ENCODE results near the gene SELENOO. TPM values are rescaled to one million over a fixed set of nuclear protein-coding genes. Genes with fewer than 3 reads are reported as not detected.
"Not testable (repeated sequence)": the region's sequence is repeated elsewhere in the genome, so short reads cannot be mapped to it uniquely, and the experiment has no call there.

Gene SELENOO, protein sequence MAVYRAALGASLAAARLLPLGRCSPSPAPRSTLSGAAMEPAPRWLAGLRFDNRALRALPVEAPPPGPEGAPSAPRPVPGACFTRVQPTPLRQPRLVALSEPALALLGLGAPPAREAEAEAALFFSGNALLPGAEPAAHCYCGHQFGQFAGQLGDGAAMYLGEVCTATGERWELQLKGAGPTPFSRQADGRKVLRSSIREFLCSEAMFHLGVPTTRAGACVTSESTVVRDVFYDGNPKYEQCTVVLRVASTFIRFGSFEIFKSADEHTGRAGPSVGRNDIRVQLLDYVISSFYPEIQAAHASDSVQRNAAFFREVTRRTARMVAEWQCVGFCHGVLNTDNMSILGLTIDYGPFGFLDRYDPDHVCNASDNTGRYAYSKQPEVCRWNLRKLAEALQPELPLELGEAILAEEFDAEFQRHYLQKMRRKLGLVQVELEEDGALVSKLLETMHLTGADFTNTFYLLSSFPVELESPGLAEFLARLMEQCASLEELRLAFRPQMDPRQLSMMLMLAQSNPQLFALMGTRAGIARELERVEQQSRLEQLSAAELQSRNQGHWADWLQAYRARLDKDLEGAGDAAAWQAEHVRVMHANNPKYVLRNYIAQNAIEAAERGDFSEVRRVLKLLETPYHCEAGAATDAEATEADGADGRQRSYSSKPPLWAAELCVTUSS
- 17.8 TPM for polyA plus RNA-seq (ENCODE audit: insufficient read length)

DNA sequence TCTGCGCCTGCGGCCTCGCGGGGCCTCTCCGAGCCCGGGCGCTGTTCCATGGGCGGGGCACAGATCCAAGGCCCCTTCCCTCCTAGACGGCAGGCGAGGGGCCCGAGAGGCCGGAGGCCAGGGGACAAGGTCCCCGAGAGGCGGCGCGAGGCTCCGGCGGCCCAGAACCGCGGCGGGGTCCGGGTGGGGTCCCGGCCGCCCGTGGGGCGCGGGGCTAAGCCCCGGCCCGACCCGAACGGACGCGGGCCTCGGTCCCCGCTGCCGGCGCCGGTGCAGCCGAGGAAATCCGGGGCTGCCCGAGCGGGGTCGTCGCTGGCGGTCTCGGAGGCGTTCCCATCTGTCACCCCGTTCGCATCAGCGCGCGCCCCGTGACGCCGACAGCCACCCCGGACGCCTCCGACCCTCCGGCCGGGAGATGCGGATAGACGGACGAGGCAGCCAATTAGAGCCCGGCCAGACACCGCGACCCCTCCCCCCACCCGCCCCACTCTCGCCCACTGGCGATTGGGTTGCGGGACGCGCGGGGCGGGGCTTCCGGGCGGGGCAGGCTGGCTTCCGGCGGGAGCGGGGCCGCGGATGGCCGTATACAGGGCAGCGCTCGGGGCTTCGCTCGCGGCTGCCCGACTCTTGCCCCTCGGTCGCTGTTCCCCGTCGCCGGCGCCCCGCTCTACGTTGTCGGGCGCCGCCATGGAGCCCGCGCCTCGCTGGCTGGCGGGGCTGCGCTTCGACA, at the start of gene SELENOO:
Gene SELENOO, plus strand, starts transcription at position 551 of the 730 bp plus-strand sequence. Its CDS starts 26 bp downstream, at position 577.
- peak; percentile 90 for DNase-seq

DNA sequence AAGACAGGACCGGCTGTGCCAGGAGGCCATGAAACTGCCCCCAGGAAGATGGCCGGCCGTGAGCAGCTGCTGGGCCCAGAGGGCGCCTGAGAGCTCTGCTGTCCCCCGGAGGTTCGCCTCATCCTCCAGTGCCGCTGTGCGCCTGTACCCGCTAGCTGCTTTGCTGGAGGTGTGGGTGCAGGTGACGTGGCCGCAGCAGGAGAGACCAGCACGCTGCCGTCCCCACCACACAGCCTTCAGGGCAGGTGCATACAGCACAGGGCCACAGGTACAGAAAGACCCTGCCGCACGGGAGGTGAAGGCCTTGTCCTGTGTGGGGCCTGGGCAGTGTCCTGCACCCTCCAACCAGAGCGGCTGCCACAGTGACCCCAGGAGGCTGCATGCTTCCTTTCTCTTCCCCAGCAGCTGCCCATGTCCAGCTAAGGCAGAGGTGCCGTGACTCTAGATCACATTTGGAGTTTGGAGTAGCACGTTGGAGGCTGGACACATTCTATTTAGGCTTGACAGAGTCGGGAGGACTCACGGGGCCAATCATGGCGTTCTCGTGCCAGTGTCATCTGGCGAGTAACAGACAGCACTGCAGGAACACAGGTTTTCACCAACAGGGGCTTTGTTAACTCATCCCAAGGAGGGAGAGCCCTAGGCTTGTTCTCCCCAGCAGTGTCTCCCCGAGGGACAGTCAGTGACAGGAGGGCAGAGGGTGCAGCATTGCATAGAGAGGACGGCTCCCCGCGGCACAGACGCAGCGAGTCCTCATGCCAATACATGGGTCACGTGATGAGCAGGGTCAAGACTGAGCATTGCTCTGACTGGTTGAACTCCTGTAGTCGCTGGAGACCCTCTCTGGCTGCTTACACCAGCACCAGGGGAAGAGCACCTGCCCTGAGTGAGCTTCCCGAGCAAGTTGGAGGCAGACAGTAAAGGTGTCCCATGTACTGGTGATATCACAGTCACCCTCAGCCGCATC, 49.0 kb upstream of the SELENOO start:
- DNase-seq, result no peak

DNA sequence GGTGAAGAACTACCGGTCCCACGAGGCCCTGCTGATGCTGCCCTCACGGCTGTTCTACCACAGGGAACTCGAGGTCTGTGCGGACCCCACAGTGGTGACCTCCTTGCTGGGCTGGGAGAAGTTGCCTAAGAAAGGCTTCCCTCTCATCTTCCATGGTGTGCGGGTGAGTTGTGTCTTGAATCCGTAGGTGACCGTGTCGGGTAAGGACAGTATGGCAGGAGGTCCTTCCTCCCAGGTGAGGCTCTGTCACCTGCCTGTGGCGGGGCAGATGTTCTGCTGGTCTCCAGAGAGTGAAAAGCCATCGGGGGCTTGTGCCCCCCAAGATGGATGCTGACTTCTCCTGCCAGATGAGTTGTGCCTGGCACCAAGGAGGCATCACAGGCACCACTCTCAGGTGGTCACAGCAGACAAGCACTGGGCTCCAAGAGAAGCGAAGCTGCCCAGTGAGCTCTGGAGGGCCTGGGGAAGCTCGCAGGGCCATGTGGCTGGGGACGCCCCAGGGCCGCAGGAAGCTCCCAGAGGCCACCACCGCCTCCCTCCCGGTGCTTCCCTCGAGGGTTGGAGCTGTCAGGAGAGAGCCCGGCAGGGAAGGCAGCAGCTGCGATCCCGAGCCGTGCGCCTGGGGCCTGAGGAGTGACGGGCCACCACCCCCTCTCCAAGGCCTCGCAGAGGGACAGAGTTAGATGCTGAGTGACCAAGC, 47.6 kb upstream of the SELENOO start:
- no peak for DNase-seq

DNA sequence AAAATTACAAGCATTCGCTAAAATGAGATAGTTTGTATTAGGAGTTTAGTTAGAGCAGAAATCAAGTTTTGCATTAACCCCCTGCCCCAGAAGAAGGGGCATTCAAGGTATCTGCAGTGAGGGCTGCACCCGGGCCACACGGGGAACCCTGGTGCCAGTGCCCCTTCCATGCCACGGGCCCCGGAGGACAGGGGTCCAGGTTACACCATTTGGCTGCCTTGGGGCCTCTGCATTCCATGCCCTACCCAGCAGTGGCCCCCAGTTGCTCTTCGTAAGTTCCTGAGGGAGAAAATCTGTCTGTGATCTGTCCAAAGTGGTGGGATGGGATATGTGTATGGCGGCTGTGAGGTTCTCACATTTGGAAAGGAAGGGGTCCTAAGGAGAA, 47.1 kb upstream of the SELENOO start:
- DNase-seq, result no peak

DNA sequence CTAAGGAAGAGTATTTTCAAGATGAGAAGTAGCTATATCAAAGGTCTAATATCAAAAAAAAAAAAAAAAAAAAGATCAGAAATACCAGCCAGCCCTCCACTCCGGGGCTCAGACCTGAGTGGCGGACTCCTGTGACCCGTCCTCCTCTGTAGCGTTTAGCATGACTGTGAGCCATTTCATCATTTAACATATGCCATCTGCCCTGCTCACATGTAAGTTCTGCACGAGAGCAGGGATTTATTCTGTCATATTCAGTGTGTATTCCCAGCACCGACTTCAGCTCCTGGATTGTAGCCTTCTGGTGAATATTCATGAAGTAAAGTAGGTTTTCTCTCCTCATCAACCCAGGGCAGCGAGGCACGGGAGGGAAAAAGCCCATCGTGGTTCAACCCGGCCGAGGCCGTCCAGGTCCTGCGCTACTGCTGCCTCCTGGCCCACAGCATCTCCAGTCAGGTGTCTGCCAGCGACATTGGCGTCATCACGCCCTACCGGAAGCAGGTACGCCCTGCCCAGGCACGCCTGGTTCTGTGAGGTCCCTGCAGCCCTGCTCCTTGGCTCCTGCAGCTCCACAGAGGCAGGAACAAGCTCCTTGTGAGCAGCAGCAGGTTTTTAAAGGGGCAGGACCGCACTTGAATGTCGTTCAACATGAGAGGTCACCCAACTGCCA, 43.0 kb upstream of the SELENOO start:
- DNase-seq, result no peak

DNA sequence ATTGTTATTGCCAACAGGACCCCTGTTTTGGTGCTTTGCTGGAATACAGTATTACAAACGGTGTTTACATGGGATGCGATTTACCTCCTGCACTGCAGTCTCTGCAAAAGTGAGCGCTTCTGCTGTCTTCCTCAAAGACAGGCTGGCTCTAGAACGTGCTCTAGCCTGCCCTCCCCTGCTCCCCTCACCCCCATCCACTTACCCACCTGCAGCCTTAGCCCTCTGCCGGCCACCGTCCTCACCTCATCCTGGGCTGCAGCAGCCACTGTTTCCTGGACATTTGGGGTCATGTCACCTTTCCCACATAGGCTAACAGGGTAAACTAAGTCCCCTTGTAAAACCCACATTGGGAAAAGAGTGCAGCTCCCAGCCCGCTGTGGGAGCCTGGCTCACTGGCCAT, 39.9 kb upstream of the SELENOO start:
- no peak for DNase-seq

DNA sequence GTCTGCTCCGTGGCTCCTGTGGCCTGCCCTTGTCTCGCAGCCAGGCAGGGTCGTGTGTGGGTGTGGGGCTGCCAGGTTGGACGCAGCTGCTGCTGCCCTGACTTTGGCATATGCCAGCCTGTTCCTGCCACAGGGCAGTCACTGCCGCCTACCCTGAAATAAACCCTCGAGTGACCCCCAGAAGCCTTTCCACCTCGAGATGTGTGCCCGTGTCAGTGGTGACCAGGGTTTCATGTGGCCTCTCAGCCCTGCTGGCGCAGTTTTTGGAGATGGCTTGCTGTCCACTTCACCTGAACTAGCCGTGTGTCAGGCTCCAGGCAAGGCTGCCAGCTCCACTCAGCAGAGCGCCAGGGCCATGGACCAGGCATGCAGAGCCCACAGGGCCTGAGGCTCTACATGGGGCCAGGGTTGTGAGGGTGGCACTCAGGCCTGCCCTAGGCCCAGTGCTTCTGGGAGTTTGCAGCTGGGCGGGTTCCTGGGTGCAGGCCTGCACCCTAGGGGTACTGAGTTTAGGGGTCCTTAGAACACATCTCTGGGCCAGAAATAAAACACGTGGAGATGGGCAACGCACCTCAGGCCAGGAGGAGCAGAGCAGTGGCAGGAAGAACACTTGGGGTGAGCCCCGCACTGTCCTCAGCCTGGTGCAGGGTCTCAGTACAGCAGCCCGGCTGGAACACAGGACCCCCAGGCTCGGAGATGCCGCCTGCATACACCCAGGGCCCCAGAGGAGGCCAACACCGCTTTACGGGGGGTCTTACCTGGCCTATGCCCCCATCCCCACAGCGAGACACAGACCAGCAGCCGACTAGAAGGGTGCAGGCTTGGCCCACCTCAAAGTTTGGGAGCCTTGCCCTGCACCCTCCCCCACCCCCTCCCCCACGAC, 39.1 kb upstream of the SELENOO start:
- no peak for DNase-seq

DNA sequence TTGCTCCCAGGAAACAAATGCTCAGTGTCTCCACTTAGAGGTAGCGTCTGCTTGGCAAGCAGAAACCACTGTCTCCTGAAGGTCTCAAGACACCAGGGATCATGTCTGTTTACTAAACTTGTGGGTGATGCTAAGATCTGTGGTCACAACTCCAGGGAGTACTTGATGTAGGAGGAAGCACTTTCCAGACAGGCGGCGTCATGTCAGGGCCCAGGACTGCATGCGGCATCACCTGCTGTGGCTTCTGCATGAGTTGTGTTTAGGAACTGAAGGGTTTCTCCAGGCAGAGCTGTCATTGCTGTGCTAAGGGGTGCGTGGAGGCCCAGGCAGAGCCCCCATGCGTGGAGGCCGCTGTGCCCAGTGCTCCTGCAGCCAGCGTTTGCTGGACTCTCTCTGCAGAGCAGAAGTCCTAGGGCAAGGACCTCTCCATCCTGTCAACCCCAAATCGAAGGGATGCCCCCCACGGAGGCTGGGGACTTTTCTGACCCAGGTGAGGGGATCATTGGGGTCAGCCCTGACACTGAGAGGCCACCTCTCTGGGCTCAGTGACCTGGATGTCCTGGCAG, 38.3 kb upstream of the SELENOO start:
- DNase-seq, result no peak

DNA sequence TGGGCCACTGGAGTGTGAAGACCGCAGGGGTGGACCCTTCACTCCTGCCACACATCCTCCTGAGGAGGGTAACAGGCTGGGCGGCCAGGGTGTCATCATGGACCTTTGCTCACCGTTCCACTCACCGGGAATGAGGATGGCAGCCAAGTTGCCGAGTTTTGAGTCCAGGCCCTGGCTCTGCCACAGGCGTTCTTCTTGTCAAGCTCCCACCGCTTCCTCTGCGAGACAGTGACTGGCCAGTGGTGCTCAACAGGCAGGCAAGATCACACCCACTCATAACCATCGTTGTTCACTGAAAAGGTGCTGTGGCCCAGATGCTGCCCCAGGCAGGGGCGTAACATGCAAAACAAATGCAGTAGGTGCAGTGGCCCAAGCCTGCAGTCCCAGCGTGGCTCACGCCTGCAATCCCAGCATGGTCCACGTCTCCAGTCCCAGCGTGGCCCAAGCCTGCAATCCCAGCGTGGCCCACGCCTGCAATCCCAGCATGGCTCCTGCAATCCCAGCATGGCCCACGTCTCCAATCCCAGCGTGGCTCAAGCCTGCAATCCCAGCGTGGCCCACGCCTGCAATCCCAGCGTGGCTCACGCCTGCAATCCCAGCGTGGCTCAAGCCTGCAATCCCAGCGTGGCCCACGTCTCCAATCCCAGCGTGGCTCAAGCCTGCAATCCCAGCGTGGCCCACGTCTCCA, 35.2 kb upstream of the SELENOO start:
- DNase-seq, result no peak

DNA sequence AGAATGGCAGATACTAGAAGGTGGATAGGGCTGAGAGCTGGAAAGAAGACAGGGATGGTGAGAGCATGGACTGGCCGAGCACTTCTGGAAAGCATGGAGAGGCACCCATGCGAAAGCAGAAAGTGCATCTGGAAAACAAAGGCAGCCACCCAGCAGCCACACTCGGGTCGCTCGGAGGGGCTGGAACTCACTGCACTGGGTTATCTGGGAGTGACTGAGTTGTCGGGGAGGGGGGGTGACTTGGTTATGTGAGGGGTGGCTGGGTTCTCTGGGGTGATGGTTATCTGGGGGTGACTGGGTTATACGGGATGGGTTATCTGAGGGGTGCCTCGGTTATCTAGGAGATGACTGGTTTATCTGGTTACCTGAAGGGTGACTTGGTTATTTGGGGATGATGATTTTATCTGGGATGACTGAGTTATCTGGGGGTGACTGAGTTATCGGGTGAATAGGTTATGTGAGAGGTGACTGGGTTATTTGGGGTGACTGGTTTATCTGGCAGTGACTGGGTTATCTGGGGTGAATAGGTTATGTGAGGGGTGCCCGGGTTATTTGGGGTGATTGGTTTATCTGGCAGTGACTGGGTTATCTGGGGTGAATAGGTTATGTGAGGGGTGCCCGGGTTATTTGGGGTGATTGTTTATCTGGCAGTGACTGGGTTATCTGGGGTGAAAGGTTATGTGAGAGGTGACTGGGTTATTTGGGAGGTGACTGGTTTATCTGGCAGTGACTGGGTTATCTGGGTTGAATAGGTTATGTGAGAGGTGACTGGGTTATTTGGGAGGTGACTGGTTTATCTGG, 32.9 kb upstream of the SELENOO start:
- no peak for DNase-seq

DNA sequence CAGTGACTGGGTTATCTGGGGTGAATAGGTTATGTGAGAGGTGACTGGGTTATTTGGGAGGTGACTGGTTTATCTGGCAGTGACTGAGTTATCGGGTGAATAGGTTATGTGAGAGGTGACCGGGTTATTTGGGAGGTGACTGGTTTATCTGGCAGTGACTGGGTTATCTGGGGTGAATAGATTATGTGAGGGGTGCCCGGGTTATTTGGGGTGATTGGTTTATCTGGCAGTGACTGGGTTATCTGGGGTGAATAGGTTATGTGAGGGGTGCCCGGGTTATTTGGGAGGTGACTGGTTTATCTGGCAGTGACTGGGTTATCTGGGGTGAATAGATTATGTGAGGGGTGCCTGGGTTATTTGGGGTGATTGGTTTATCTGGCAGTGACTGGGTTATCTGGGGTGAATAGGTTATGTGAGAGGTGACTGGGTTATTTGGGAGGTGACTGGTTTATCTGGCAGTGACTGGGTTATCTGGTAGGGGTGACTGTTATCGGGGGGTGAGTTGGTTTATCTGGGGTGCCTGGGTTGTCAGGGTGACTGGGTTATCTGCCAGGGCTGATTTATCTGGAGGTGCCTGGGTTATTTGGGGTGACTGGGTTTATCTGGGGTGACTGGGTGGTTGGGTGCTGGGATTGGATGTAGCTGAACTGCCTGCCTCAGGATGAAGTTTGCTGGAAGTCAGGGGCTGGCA, 32.2 kb upstream of the SELENOO start:
- DNase-seq, result not testable (repeated sequence)

DNA sequence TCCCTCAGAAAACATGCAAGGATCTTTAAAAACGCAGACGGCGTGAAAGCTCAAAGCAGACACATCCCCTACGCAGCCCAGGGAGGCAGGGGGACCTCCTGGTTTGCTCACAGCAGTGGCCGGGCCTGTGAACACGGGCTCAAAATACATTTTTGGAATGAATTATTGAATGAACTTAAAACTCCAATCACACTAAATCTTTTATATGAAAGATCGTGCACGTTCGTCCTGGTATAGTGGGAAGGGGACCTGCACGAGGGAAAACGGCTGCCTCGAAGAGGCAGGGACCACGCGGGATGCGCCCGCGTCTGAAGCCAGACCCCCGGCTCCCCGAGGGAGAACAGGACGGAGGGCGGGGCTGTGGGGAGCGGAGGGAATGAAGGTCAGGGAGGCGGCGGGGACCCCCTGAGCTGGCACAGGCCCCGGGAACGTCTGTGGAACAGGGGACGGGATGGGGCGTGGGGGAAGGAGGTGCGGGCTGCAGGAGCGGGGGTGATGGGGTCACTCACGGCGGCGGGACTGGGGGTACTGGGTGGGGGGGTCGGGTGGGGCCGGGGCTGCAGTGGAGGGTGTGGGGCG, 31.5 kb upstream of the SELENOO start:
- no peak for DNase-seq

DNA sequence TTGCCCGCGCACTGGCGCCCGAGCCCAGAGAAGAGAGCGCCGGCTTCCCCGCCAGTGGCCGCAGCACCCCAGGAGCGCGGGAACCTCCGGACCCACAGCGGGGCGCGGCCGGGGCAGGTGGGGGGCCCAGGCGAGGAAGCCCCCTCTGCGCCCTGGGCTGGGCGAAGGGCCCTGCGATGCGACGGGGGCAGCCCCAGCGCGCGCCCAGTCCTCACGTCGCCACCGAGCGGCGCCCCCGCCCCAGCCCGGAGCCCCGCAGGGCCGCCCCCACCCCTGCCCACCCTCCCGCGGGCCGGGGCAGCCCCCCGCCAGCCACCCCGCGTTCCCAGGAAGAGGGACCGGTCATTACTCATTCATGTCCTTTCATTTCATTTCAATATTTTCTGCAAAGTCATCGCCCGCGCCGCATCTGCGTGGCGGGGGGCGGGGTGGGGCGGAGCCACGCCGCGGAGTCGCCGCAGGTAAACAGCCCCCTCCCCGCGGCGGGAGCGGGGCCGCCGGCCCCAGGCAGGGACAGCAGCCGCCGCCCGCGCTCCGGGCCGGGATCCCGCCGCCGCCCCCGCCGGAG, 31.0 kb upstream of the SELENOO start:
- DNase-seq, result no peak

DNA sequence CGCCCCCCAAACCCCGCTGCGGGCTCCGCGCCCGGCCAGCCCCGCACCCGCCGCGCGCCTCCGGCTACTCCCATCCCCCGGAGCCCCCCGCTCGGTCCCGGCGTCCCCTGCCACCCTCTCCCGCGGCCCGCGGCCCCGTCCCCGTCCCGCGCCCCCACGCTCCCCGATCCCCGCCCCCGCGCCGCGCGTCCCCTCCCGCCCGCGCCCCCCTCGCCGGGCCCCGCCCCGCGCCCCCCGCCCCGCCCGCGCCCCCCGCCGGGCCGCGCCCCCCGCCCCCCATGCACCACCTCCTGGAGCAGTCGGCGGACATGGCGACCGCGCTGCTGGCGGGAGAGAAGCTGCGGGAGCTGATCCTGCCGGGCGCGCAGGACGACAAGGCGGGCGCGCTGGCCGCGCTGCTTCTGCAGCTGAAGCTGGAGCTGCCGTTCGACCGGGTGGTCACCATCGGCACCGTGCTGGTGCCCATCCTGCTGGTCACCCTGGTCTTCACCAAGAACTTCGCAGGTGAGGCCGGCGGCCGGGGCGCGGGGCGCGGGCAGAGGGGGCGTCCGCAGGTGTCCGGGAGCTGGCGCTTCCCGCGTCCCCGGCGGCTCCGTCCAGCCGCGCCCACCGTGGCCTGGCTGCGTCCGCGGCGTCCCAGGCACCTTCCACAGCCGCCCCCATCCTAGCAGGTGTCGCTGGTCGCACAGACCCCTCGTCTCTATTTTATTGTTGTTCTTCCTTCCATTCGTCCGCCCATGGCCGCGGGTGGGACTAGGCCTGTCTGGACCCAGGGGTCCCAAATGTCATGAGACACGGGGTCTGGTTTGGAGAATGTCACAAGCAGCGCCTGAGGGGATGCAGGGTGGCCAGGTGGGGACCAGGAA, 30.1 kb upstream of the SELENOO start, which contains the start of gene PANX2:
Gene PANX2, plus strand, starts transcription at position 279 of the 866 bp plus-strand sequence. Its CDS starts 0 bp downstream, at position 279.
- DNase-seq, result no peak

DNA sequence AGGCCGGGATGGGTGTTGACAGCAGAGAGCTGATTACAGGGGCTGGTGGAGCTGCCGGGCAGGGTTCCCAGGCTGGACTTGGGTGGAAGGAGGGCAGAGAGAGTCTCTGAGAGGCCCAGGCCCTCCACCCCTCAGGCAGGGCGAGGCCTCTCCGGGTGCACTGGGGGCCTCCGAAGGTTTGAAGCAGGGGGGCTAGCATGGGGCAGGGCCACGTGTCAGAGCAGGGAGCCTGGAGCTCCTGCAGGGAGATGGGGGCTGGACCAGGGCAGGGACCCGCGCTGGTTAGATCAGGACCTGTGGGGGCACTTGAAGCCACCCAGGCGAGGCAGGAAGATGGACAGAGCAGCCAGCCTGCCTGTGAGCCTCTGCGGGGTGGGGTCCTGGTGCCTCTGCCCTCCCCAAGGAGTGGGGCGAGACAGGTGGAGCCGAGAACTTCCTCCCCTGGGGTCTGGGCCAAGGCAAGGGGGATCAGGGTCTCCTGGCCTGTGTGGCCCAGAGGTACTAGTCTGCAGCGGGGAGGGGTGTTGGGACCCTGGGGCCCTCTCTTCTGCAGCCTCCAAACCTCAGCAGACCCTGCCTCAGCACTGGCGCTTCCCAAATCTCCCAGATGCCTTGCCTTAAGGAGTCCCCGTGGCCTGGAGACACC, 29.4 kb upstream of the SELENOO start:
- DNase-seq, result no peak
